Kidney (tissue), 14 donors: Measurements from ENCODE around the gene ANTXRL. TPM values are rescaled to one million over a fixed set of nuclear protein-coding genes. Genes with fewer than 3 reads are reported as not detected.

Experiments
- DNase-seq, 5 donors: peaks; one replicate each; pipeline ENCODE4 v3.0.0-alpha.2; 2013 to 2020
- FAIRE-seq: peaks from 2 replicates; lab custom pipeline; 2012; peaks lifted over from hg19 to GRCh38; lab: Jason Lieb, UNC
- H3K27ac ChIP-seq, 2 donors: one replicate each; pipeline ENCODE4 v1.7.0; 2013; ENCODE audit warnings: low read depth in 2 of 2, low read length in 2 of 2, inconsistent platforms in 1 of 2
- H3K27me3 ChIP-seq: one replicate; pipeline ENCODE4 v1.7.1; 2013; ENCODE audit warnings: low read length, inconsistent platforms; ENCODE audit not compliant: control insufficient read depth, insufficient read depth
- H3K36me3 ChIP-seq, 3 donors: one replicate each; pipeline versions ENCODE4 v1.7.0 to v1.7.1; 2013; ENCODE audit warnings: low read length in 3 of 3, control low read depth in 1 of 3, inconsistent platforms in 1 of 3; ENCODE audit not compliant: insufficient read depth in 3 of 3, control insufficient read depth in 2 of 3
- H3K4me1 ChIP-seq, 3 donors: one replicate each; pipeline versions ENCODE4 v1.7.0 to v1.7.1; 2013; ENCODE audit warnings: low read length in 3 of 3, inconsistent platforms in 1 of 3, low read depth in 1 of 3; ENCODE audit not compliant: control insufficient read depth in 2 of 3, insufficient read depth in 2 of 3
- H3K4me3 ChIP-seq, 3 donors: one replicate each; pipeline versions ENCODE4 v1.7.0 to v1.8.1; 2013; ENCODE audit warnings: low read length in 3 of 3, control low read depth in 1 of 3, inconsistent platforms in 1 of 3
- H3K9ac ChIP-seq, 3 donors: one replicate each; pipeline versions ENCODE4 v1.7.0 to v1.7.1; 2013; ENCODE audit warnings: low read length in 3 of 3, control low read depth in 1 of 3, inconsistent platforms in 1 of 3
- H3K9me3 ChIP-seq, 3 donors: one replicate each; pipeline versions ENCODE4 v1.7.0 to v1.7.1; 2013; ENCODE audit warnings: low read length in 3 of 3, control low read depth in 1 of 3, inconsistent platforms in 1 of 3; ENCODE audit not compliant: control insufficient read depth in 2 of 3, insufficient read depth in 1 of 3
- CTCF ChIP-seq: IDR thresholded peaks from 3 replicates; pipeline ENCODE4 v1.5.1; 2012; ENCODE audit warnings: mild to moderate bottlenecking, moderate library complexity, borderline replicate concordance; ENCODE audit not compliant: insufficient read depth; ENCODE audit errors: extremely low read depth
- intact Hi-C: fragments of 100-400 bp; cut with DNase I; formaldehyde crosslinking; loops from one replicate; pipeline ENCODE4 v1.11.1; 2022
- polyA plus RNA-seq: library from polyadenylated mRNA; stranded (reverse); fragments of 350-450 nt; fragmentation: Illumina TruSeq; extraction: RNeasy Lipid Tissue Mini Kit (QIAGEN cat#74804); gene quantifications from one replicate; pipeline ENCODE4 v1.2.3, GENCODE V29; 2014; ENCODE audit warnings: low read depth, low replicate concordance; ENCODE audit not compliant: insufficient read depth
- total RNA-seq: library from RNA; stranded (reverse); fragmentation: NEBNext Ultra II Directional; extraction: Animal tissue kit (Norgen Biotek cat#: 25700); gene quantifications from one replicate; pipeline ENCODE4 v1.2.1, GENCODE V29; 2021
- donor health status: control.
- donor health status: control.
- donor health status: control.
- donor health status: control.
- donor health status: control.
- donor health status: DM: yes; HTN: yes; CAD: no.
- donor health status: Normal renal cell carcinoma (clear cell type).

ANTXRL gene
- total and polyA plus RNA-seq, 2 donors from 2014 or later: 0.16 TPM; not detected in 1

- no peak for FAIRE-seq
- intact Hi-C loops: no loop called here
- no peaks in the 10 kb centered on the region for H3K36me3 ChIP-seq
- no peak for TF ChIP-seq CTCF
- no peak overlapping the region for H3K4me3 ChIP-seq
- H3K9me3 ChIP-seq: no peaks in the 10 kb centered on the region
- DNase-seq: peak in 1 of 5 donors; percentile 28
- H3K4me1 ChIP-seq: no peaks in the 10 kb centered on the region
- no peak overlapping the region for H3K9ac ChIP-seq
- H3K27me3 ChIP-seq: no peaks in the 10 kb centered on the region
- no peak overlapping the region for H3K27ac ChIP-seq
Measured at GRCh38 chr10:46309511-46310142, 22.8 kb downstream of the ANTXRL start.

GRCh38 chr10:46310143-46310514 is 23.3 kb downstream of the ANTXRL start:
- no peak for TF ChIP-seq CTCF
- H3K36me3 ChIP-seq: no peaks in the 10 kb centered on the region
- FAIRE-seq (no peak), DNase-seq (peak in 1 of 5 donors; percentile 30)
- no peak overlapping the region for H3K27ac ChIP-seq
- H3K27me3 ChIP-seq: no peaks in the 10 kb centered on the region
- H3K4me3 ChIP-seq: no peak overlapping the region
- H3K9me3 ChIP-seq: no peaks in the 10 kb centered on the region
- no peaks in the 10 kb centered on the region for H3K4me1 ChIP-seq
- H3K9ac ChIP-seq: no peak overlapping the region
- intact Hi-C loops: no loop called here

- DNase-seq: peak in 1 of 5 donors; percentile 34
- H3K9me3 ChIP-seq: no peaks in the 10 kb centered on the region
- no peak for FAIRE-seq
- H3K4me3 ChIP-seq: no peak overlapping the region
- H3K27me3 ChIP-seq: no peaks in the 10 kb centered on the region
- no peak overlapping the region for H3K27ac ChIP-seq
- no peak for TF ChIP-seq CTCF
- intact Hi-C loops: no loop called here
- no peak overlapping the region for H3K9ac ChIP-seq
- no peaks in the 10 kb centered on the region for H3K36me3 ChIP-seq
- no peaks in the 10 kb centered on the region for H3K4me1 ChIP-seq
Measured at GRCh38 chr10:46310851-46311250, 24.1 kb downstream of the ANTXRL start.
